CD1c-positive myeloid dendritic cell (primary cell): Measurements from ENCODE around the gene HIC1.

ENCODE experiments used
- DNase-seq: peaks from one replicate; pipeline ENCODE4 v3.0.0-alpha.2; 2016; ENCODE audit errors: extremely low spot score

Gene HIC1

GRCh38 chr17:2025220-2025621, 29.7 kb upstream of the HIC1 start, which contains the start of gene RTN4RL1:
Gene RTN4RL1 (minus strand): TSS chr17:2025334. CDS start chr17:2024865, 469 bp downstream.
- peak; percentile 43 for DNase-seq

DNA sequence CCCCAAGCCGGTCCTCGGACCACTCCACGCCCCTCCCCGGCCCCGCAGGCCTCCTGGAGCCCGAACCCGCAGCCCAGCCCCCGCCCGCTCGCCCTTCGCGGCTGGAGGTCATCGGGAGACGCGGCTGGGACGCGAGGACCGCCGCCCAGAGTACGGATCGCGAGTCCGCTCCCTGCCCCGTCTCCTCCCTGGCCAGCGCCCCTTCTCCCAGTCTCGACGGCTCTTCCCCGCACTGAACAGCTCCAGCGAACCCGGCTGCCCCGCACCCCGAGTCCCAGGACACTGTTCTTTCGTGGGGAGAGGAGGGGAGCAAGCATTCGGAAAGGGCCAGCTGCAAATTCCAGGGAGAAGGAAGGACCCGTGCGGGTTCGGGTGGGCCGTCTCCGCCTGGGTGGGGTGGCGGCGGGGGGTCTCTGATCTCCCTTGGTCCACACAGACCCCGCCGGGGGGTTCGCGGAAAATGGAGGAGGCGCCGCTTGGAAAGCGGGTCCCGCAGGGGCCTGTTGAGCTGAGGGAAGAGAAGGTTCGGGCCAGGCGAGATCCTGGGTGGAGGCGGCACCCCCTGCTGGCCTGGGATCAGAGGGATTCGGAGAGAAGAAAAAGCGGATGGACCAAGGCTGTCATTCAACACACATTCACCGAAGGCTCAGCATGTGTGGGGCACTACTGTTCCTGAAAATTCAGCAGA, 29.1 kb upstream of the HIC1 start:
- DNase-seq: peak; percentile 54

GRCh38 chr17:2027528-2028233, 27.2 kb upstream of the HIC1 start:
- no peak for DNase-seq

DNA sequence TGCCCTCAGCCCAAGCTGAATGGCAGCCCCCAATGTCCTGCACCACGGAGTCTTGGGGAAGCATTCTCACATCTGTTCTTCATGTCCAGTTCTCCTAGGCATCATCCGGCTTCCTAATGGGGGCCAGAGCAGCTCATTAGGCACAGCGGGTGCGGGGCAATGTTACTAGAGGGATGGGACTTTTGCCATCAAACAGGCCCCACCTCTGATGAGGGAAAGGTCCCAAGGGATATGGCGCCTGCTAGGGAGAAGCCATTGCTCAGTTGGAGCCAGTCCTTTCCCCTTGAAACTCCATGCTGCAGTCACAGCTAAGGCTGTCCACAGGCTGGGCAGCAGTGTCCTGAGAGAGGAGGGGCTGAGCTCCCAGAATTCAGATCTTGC, 26.7 kb upstream of the HIC1 start:
- DNase-seq: no peak

- no peak for DNase-seq
These were observed 26.2 kb upstream of the HIC1 start for GRCh38 chr17:2028737-2029136.

DNA sequence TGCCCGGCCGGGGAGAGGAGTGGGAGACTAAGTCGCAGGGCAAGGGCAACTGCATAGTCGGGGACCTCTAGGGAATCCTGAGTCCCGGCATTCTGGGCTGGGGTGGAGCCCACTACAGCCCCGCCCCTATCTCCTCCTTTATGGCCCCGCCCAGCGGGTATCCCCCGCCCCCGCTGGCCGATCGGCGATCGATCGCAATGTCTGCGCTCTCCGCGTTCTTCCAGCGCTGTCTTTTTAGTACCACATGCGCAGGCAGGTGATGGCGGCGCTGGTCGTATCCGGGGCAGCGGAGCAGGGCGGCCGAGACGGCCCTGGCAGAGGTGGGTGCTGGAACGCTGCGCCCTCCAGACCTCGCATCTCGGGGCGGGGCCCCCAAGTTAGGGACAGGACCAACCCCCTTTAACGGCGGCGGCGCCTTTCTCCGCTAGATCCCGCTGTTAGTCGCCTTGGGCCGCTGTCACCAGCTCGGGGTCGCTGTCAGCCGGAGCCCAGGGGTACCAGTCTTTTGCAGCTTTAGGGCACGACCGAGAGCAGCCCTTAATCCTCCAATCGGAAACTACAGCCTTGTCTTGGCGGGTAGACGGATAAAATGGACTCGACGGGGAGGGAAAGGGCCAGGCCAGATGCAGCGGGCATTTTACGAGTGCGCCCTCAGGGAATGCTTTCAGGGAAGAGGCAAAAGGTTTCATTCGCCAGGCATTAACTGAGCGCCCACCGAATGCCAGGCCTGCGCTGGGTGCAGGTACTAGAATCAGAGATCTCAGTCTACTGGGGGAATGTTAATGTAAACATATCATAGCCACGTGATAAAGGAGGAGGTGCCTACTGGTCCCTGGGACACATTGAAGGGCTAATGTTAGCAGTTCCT, 24.8 kb upstream of the HIC1 start, which contains the start of gene DPH1:
Gene DPH1 (plus strand): TSS at position 243 of the 868 bp plus-strand sequence. CDS start 17 bp downstream, at position 260.
- DNase-seq: peak; percentile 89

- no peak for DNase-seq
These were observed 24.1 kb upstream of the HIC1 start for GRCh38 chr17:2030779-2031163.

DNA sequence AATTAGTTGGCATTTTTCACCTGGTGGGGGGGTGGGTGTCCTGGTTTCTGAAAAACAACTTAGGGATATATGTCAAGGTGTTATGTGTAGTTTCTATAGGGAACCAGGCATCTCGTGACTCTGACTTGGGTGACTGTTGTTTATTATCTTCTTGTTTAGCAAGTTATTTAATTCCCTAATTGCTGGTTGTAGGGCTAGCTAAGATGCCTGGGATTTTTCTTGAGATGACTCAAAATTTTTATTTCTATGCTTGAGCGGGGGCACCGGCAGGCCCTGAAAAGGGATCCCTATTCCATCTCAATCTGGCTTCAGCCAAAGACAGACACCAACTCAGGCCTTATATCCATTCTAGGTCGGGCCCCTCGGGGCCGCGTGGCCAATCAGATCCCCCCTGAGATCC, 21.8 kb upstream of the HIC1 start:
- DNase-seq: no peak

DNA sequence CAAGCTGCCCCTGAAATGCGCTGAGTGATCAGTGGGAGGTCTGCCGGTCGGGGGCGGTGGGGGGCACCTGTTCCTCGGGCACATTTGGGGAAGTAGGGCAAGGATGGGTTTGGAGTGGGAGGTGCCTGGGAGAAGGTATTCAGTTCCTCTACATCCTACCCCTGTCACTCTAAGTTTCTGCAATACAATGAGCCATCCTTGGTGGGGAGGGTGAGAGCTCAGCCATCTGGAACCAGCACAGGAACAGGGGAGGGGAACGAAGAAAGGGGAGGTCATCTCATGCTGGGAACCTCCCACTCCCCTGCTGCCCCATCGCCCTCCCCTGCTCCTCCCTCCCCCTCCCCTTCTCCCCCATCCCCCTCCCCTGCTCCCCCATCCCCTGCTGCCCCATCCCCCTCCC, 20.7 kb upstream of the HIC1 start:
- no peak for DNase-seq

- no peak for DNase-seq
These were observed 19.9 kb upstream of the HIC1 start for GRCh38 chr17:2034806-2035540.

DNA sequence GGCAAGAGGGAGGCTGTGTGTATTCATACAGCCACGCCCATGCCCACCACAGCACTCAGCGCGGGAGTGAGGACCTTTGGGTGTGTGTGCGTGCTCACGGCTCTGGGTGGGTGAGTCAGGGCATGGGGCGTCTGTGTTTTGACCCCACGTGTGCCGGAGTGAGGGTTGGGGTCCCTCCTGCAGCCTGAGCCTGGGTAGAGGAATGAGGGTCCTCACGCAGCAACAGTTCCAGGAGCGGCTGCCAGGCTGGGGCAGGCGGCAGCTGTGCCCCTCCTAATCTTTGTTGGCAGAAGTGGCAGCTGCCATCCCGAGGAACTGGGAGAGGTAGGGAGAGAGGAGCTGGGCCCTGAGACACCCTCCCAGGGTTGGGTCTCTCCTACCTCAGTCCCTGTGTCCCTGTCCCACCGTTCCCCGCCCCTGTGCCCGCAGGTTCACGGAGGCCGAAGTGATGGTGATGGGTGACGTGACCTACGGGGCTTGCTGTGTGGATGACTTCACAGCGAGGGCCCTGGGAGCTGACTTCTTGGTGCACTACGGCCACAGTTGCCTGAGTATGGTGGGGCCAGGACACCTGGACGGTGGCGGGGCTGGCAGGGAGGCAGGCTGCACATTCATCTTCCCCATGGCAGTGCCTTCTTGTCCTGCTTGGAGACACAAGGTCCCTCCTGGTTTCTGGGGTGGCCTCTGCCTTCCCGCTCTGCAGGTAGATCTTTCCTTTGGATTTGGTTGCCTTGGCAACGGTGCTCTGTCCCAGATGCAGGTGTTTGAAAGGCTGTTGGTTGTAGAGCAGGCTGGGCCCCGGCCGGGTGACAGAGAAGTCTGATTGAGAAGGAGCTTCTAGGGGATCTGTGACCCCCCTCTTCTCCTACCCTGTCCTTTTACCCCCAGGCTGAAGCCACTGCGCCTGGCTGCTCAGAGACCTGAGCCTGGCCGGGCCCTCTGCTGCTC, 19.1 kb upstream of the HIC1 start:
- DNase-seq: no peak

DNA sequence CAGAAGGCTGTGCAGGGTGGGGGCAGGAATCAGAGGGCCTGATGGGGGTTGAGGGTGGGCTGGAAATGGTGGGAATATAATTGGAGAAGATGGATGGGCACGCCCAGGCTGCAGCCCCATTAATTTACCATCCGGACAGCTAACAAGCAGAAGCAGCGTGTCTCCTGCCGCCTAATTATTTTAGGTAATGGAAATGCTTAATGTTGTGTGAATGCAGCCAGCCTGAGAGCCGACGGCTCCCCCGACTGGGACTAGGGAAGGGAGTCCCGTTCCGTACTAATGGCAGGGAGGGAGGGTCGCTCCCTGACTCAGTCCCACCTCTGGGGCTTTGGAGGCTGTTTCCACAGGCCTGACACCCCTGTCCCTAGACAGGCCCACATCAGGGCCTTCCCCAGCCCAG, 17.7 kb upstream of the HIC1 start:
- DNase-seq: no peak

GRCh38 chr17:2040219-2040827, 14.6 kb upstream of the HIC1 start:
- no peak for DNase-seq

DNA sequence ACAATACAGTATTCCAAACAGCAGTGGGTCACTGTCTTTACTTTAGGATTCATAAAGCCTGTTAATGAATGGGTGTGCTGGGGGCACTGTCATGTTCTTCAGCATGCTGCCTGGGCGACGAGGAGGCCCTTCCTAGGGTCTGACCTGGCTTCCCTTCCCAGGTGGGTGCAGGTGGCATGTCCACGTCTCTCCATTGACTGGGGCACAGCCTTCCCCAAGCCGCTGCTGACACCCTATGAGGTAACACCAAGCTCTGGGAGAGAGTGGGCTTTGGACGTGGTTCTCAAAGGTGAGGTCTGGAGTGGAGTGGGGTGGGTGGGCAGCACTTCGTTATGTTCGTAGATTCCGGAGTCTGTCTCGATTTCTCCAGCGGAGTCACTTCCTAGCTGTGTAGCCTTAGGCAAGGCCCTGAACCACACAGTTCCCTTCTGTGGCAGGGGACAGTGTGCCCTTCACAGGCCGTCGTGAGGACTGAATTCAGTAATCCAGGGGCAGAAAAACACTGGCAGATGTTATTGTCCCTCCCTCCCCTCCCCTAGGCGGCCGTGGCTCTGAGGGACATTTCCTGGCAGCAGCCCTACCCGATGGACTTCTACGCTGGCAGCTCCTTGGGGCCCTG, 13.9 kb upstream of the HIC1 start:
- DNase-seq: peak; percentile 34

DNA sequence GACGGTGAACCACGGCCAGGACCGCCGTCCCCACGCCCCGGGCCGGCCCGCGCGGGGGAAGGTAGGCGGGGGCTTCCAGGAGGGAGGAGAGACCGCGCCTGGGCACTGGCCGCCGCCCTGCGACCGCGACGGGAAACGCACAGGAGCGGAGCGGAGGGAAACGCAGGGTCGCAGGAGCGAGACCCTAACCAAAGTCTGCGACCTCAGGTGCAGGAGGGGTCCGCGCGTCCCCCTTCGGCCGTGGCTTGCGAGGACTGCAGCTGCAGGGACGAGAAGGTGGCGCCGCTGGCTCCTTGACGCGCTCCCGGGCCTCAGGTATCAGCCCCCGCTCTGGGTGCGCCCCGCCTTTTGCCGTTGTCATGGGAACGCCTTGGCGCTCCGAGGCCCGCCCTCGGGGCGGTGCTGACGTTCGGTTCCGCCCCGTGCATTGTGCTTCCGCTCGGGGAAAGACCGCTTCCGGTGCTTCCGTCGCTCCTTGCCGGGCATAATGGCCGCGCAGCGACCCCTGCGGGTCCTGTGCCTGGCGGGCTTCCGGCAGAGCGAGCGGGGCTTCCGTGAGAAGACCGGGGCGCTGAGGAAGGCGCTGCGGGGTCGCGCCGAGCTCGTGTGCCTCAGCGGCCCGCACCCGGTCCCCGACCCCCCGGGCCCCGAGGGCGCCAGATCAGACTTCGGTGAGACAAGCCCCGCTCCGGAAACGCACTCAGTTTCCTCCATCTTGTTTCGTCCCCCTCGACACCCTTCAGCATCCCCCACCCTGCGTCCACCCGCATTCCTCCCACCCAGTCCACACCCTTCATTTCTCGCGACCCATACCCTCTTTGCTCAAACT, 13.1 kb upstream of the HIC1 start, which contains the start of gene OVCA2:
Gene OVCA2 (plus strand): TSS at position 462 of the 829 bp plus-strand sequence. CDS start 26 bp downstream, at position 488.
- peak; percentile 97 for DNase-seq

GRCh38 chr17:2042390-2042847, 12.5 kb upstream of the HIC1 start:
- peak; percentile 32 for DNase-seq

DNA sequence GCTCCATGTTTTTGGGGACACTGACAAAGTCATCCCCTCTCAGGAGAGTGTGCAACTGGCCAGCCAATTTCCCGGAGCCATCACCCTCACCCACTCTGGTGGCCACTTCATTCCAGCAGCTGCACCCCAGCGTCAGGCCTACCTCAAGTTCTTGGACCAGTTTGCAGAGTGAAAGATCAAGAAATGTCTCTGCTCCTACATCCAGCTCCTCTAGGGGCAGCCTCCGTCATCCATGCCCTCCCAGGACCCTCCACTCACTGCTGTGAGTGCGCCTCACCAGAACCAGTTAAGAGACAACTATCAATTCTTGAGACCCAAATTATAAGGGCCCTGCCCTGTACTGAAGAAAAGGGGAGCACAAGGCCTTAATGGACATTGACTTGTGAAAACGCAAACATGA, 12.0 kb upstream of the HIC1 start:
- no peak for DNase-seq

- DNase-seq: no peak
These were observed 11.1 kb upstream of the HIC1 start for GRCh38 chr17:2043785-2044184.
